Right renal pelvis (tissue), 4 donors: ENCODE results near the gene PCK2. TPM values are rescaled to one million over a fixed set of nuclear protein-coding genes. Genes with fewer than 3 reads are reported as not detected.

Experiments
- DNase-seq, 4 donors: peaks; one replicate each; pipeline ENCODE4 v3.0.0-alpha.2; 2013; ENCODE audit warnings: low read depth in 4 of 4, low spot score in 3 of 4, missing footprints in 1 of 4
- polyA plus RNA-seq, 4 donors: library from polyadenylated mRNA; unstranded; fragments of 120-200 nt; gene quantifications; one replicate each; pipeline ENCODE4 v1.2.1, GENCODE V29; 2013; ENCODE audit not compliant: insufficient read length in 4 of 4

The PCK2 gene
- polyA plus RNA-seq, 4 donors = 25.4 to 39.1 (median 30.4) TPM

DNA sequence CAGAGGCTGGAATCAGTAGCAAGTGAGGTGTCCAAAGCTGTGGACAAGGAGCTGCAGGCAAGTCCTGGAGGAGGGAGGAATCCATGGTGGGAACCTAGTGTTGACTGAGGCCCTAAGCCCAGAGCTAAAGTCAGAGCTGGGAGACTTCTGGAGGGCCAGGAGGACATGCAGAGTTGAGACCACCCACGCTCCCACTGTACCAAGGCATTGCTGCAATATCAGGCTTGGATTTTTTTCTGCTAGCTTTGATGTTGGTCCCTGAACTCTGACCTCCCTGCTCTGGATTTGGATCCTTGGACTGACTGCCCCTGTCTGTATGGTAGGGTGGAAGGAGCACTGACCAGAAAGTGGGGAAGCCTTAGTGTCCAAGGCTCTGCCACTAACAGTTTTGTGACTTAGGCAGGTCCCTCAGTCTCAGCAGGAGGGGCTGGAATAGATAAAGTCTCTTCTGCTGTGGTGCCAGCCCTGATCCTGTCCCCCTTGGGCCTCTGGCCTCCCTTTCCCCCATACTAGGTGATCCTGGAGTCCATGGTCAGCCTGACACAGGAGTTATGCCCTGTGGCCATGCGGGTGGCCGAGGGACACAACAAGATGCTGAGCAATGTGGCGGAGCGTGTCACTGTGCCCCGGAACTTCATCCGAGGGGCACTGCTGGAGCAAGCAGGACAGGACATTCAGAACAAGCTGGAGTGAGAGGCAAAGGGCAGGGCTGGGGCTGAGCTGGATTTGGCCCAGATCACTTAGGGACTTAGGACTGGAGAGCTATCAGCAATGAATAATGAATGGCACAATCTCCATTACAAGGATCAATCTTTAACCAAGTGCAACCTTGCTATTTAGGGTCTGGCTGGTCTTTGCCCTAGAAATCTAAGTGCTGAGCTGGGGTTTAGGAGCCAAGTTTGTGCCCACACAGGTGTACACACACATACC lies 32.9 kb upstream of the PCK2 start:
- DNase-seq = no peak

GRCh38 chr14:24062216-24062980 lies 31.7 kb upstream of the PCK2 start:
- no peak for DNase-seq

DNA sequence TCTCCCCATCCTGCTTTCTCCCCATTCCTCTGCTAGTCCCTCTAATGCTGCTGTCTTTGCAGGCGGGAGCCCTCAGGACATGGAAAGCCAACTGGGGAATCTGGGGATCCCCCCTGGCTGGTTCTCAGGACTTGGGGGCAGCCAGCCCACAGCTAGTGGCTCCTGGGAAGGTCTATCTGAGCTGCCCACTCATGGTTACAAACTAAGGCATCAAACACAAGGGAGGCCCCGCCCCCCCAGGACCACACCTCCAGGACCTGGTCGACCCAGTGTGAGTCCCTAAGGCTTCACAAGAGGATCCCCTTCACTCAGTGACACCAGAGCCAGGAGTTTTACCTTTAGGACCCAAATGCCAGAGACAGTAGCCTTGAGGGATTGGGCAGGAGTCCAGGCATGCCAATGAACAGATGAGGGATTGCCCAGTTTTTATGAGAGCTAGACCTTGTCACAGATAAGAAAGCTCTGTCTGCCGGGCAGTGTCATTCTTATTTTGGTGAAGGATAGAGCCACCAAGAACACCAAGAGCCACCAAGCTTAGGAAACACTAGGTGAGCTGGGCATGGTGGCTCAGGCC lies 30.8 kb upstream of the PCK2 start:
- DNase-seq = no peak

DNA sequence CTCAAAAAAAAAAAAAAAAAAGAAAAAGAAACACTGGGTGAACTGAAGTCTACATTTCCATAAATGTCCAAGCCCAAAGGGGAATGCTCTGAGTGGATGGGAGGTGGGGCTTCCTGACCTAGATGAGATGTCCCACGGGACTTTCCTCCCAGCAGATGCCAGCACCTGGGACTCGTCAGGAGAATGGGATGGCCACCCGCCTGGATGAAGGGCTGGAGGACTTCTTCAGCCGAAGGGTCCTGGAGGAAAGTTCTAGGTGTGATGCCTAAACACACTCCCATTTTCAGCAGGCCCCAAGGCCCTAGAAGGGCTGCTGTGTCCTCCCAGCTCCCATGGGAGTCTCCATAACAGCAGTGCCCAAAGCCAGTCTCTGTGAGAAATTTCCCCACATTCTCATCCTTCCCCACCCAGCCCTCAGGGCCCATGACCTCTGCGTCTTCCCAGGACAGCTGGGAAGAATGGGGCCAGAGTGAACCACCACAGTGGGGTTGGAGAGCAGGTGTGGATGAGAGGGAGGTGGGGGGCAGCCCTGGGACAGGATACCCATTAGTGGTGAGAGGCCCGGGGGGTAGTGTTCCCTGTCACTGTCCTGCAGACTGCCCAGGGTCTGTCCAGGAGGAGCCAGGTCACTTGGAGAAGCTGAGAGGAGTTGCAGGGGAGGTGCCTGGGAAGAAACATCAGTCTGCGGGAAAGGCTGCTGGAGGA lies 29.9 kb upstream of the PCK2 start:
- DNase-seq = no peak

- DNase-seq = no peak
Measured at GRCh38 chr14:24064856-24065255, 29.3 kb upstream of the PCK2 start.

GRCh38 chr14:24065408-24065807 lies 28.7 kb upstream of the PCK2 start:
- DNase-seq = no peak

DNA sequence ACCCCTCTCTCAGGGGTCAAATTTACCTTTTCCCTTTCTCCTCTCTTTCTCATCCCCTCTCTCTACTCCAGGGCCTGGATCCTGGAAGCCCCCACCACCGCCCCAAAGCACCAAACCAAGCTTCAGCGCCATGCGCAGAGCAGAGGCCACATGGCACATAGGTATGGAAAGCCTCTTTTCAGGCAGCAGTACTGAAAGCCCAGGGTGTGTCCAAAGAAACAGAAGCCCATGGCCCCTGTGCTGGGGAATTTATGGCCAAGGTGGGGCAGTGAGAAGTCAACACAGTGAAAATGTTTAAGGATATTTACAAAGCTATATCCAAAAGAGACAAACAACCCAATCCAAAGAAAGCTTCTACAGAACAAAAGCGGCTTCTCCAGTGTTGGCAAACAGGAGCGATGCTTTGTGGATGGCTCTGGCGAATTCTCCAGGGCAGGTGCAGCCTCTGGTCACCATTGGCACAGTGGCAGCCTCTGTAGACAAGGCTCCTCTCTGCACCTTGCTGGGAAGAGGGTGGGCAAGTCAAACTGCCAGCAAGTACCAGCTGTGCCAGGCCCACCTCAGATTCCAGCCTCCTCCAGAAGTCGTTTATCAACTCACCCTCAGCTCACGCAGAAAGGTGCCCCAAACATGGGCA lies 27.5 kb upstream of the PCK2 start:
- no peak for DNase-seq

GRCh38 chr14:24067133-24068082 lies 26.7 kb upstream of the PCK2 start:
- no peak for DNase-seq

- DNase-seq = no peak
Measured at GRCh38 chr14:24068711-24069410, 25.2 kb upstream of the PCK2 start.

DNA sequence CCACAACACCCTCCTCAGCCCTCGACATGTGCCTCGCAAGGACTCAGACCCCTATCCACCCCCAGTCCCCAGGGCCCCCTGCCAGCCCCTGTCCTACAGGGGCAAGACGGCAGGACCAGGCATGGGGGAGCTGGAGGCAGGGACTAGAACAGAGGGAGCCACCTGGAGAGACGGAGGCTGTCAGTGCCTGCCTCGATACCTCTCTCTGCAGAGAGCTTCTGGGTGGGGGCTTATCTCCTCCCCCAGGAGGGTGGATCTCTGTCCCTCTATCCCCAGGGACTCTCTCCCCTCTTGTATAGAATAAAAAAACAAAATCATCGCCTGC lies 24.7 kb upstream of the PCK2 start:
- no peak for DNase-seq

DNA sequence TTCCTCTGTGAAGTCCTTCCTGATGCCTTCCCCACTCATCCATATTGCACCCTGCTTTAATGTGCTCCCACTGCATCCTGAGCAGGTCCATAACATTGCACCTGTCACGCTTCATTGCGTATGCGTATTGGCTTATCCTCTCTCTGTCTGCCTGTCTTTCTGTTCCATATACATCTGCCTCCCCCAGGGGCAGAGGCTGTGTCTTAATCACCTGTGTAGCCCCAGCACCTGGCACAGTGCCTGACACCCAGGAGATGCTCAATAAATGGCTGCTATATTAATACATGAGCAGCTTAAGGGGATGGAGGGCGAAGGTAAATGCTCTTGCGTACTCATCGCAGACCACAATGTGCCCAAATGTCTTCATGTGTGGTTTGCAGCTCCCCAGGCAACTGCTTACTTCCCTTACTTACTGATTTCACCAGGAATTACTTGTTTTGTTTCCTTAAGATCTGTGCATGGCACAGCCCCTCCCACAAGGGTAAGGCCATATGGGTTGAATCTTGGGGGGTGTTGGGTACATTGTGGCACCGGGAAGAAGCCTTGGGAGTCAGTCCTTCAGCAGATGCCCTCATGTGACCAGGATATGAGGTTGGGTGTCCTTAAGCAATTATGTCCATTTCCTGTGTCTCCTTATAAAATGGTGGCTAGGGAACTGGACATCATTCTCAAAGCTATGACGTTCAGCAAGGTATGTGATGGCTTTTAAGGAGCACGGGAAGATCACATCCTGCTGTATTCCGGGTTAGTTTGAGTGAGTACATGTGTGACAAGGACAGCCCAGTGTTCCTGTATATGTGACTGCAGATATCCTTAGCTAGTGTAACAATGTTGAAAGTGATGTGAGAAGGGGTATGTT lies 23.6 kb upstream of the PCK2 start:
- no peak for DNase-seq

DNA sequence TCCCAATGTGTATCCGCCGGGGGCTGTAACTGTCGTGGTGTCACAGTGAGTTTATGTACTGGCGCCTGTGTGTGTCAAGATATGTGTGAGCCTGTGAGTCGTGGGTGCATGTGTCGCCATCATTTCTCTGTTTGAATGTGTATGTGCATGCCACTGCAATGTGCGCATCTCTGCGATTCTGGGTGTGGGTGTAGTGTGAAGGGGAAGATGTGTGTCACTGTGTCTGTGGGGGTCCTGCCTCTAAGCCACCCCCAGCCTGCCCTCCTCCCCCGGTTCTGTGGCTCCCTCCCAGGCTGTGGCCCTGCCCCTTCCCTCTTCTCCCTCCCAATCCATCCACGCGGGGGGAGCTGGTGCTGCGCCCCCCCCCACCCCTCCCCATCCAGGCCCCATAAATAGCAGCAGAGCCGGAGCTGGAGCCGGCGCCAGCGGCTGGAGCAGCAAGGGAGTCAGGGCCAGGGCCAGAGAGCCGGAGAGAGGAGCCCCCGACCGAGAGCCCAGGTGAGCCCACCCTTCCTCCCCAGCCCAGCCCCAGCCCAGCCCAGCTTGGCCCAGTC lies 22.9 kb upstream of the PCK2 start, which contains the start of gene CPNE6:
TSS of gene CPNE6 (plus strand) at position 419 of the 554 bp plus-strand sequence. CDS start 1,375 bp downstream, outside the sequence.
- no peak for DNase-seq

- DNase-seq = no peak
Measured at GRCh38 chr14:24071836-24072430, 22.2 kb upstream of the PCK2 start.

- DNase-seq = no peak
Measured at GRCh38 chr14:24072436-24072835, 21.7 kb upstream of the PCK2 start.

DNA sequence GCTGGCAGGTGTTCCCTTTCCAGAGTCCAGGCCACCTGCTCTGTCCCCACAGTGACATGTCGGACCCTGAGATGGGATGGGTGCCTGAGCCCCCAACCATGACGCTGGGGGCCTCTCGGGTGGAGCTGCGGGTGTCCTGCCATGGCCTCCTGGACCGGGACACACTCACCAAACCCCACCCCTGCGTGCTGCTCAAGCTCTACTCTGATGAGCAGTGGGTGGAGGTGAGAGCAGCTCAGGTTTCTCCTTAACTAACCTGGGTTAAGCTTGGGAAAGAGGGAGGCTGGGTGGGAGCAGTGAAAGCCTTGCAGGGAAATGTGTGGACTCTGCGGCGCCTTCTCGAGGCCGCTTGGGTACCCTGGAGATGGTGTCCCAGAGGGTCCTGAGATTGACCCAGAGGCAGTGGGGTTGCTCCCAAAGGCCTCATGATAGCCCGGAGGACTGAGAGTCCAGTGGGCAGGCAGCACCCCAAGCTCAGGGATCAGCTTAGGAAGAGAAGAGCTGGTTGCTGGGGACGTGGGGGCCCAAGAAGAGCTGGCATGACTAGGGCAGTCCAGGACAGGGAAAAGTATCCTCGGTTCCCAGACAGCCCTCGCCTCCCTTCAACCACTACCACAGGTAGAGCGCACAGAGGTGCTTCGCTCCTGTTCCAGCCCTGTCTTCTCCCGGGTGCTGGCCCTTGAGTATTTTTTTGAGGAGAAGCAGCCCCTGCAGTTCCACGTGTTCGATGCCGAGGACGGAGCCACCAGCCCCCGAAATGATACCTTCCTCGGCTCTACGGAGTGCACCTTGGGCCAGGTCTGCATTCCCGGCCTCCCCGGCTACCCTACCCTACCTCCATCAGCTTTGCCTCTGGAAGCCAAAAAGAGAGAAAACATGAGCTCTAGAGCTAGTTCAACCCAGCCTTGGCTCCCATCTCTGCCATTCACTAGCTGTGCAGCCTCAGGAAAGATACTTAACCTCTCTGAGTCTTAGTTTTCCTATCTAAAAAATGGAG lies 20.9 kb upstream of the PCK2 start:
- DNase-seq = no peak
